DMS153 treated with DMSO at 0.1 percent for 48 hours (cell line): Measurements from ENCODE around the gene SPECC1.
"Not testable (repeated sequence)": the region's sequence is repeated elsewhere in the genome, so short reads cannot be mapped to it uniquely, and the experiment has no call there.

Experiments used
- DNase-seq: peaks from one replicate; lab custom pipeline; 2025; ENCODE audit not compliant: unreplicated experiment; lab: John Stamatoyannopoulos, UW

SPECC1 gene

GRCh38 chr17:20125724-20126123 lies 116.6 kb downstream of the SPECC1 start:
- DNase-seq: no peak

- no peak for DNase-seq
These were observed 118.3 kb downstream of the SPECC1 start for GRCh38 chr17:20127360-20128035.

GRCh38 chr17:20128036-20128667 lies 119.0 kb downstream of the SPECC1 start:
- DNase-seq: no peak

GRCh38 chr17:20133517-20133916 lies 124.4 kb downstream of the SPECC1 start:
- no peak for DNase-seq

- no peak for DNase-seq
These were observed 132.2 kb downstream of the SPECC1 start for GRCh38 chr17:20141198-20141972.

- DNase-seq: no peak
These were observed 133.1 kb downstream of the SPECC1 start for GRCh38 chr17:20142268-20142667.

GRCh38 chr17:20143740-20144139 lies 134.6 kb downstream of the SPECC1 start:
- DNase-seq: no peak

GRCh38 chr17:20145567-20145966 lies 136.4 kb downstream of the SPECC1 start:
- DNase-seq: no peak

- no peak for DNase-seq
These were observed 140.1 kb downstream of the SPECC1 start for GRCh38 chr17:20149251-20149650.

GRCh38 chr17:20151174-20151573 lies 142.0 kb downstream of the SPECC1 start:
- no peak for DNase-seq

- DNase-seq: no peak
These were observed 144.1 kb downstream of the SPECC1 start for GRCh38 chr17:20153231-20153630.

- DNase-seq: no peak
These were observed 145.3 kb downstream of the SPECC1 start for GRCh38 chr17:20154286-20155000.

GRCh38 chr17:20155258-20156195 lies 146.4 kb downstream of the SPECC1 start:
- DNase-seq: peak; percentile 53

- DNase-seq: no peak
These were observed 147.2 kb downstream of the SPECC1 start for GRCh38 chr17:20156196-20157000.

GRCh38 chr17:20157001-20157310 lies 147.8 kb downstream of the SPECC1 start:
- no peak for DNase-seq

GRCh38 chr17:20158580-20158979 lies 149.4 kb downstream of the SPECC1 start:
- no peak for DNase-seq

- no peak for DNase-seq
These were observed 150.4 kb downstream of the SPECC1 start for GRCh38 chr17:20159406-20160069.

- not testable (repeated sequence) for DNase-seq
These were observed 156.4 kb downstream of the SPECC1 start for GRCh38 chr17:20165516-20165915.

- no peak for DNase-seq
These were observed 160.9 kb downstream of the SPECC1 start for GRCh38 chr17:20170085-20170484.
